HepG2 (cell line): ENCODE data around the gene TUBE1. TPM values are rescaled to one million over a fixed set of nuclear protein-coding genes. Genes with fewer than 3 reads are reported as not detected.

Experiments
- AHDC1 ChIP-seq: sonication (generic); formaldehyde crosslinking; IDR thresholded peaks from 2 replicates; pipeline ENCODE4 v1.5.1; 2020; ENCODE audit warnings: mild to moderate bottlenecking, missing genetic modification reagents, borderline replicate concordance
- ATF7 ChIP-seq, 2 experiments: fragments of 450-650 bp in 1 of 2; sonication (generic) in 1 of 2; formaldehyde crosslinking in 1 of 2; IDR thresholded peaks; 2 replicates each; pipeline versions ENCODE4 v1.4.0 to v1.6.1; 2016 to 2020; ENCODE audit warnings: antibody characterized with exemption in 1 of 2, mild to moderate bottlenecking in 1 of 2, missing genetic modification reagents in 1 of 2
- ETV5 ChIP-seq: IDR thresholded peaks from 2 replicates; pipeline ENCODE4 v1.6.1; 2018; ENCODE audit warnings: missing biosample characterization, missing genetic modification reagents, inconsistent platforms, borderline replicate concordance
- HINFP ChIP-seq: sonication (generic); formaldehyde crosslinking; IDR thresholded peaks from 2 replicates; pipeline ENCODE4 v1.4.0; 2020; ENCODE audit warnings: low read depth, mild to moderate bottlenecking, missing genetic modification reagents
- IRF9 ChIP-seq: sonication (generic); formaldehyde crosslinking; IDR thresholded peaks from 2 replicates; pipeline ENCODE4 v1.8.0; 2022; ENCODE audit warnings: missing genetic modification reagents, mild to moderate bottlenecking, borderline replicate concordance
- MIXL1 ChIP-seq: IDR thresholded peaks from 2 replicates; pipeline ENCODE4 v1.6.1; 2016
- PAXIP1 ChIP-seq: sonication (generic); formaldehyde crosslinking; conservative IDR thresholded peaks from 2 replicates; pipeline ENCODE4 v1.4.0; 2020; ENCODE audit warnings: mild to moderate bottlenecking, missing genetic modification reagents, moderate library complexity
- PHF5A ChIP-seq: IDR thresholded peaks from one replicate; pipeline ENCODE4 v1.6.1; 2018; ENCODE audit warnings: low read depth, missing genetic modification reagents; ENCODE audit not compliant: unreplicated experiment
- RAD21 ChIP-seq: fragments of 450-650 bp; formaldehyde crosslinking; IDR thresholded peaks from 2 replicates; pipeline ENCODE4 v1.5.0; 2020; ENCODE audit warnings: mild to moderate bottlenecking
- SNAPC2 ChIP-seq: sonication (generic); formaldehyde crosslinking; IDR thresholded peaks from 2 replicates; pipeline ENCODE4 v1.8.1; 2022; ENCODE audit warnings: mild to moderate bottlenecking, missing genetic modification reagents
- XBP1 ChIP-seq: sonication (generic); formaldehyde crosslinking; IDR thresholded peaks from 2 replicates; pipeline ENCODE4 v1.5.0; 2020; ENCODE audit warnings: missing genetic modification reagents
- ZNF790 ChIP-seq: sonication (generic); formaldehyde crosslinking; IDR thresholded peaks from 2 replicates; pipeline ENCODE4 v1.8.0; 2022; ENCODE audit warnings: missing genetic modification reagents, mild to moderate bottlenecking, borderline replicate concordance
- ZNF878 ChIP-seq: sonication (generic); formaldehyde crosslinking; IDR thresholded peaks from 2 replicates; pipeline ENCODE4 v1.8.1; 2023; ENCODE audit warnings: mild to moderate bottlenecking, missing genetic modification reagents, moderate library complexity
- polyA plus RNA-seq, 8 experiments: library from polyadenylated mRNA; depleted of rRNA in 3 of 8; stranded (reverse) in 7 of 8; unstranded in 1 of 8; fragments of >200 nt; fragmentation: Illumina TruSeq in 4 of 8; extraction: Trizol in 4 of 8; gene quantifications; 2 replicates each; pipeline versions ENCODE4 v1.2.1 to v1.2.3, GENCODE V29; 2011 to 2016; ENCODE audit warnings: low read depth in 4 of 8, missing spikeins in 1 of 8, mixed read lengths in 1 of 8; ENCODE audit not compliant: insufficient read depth in 1 of 8
- total RNA-seq, 5 experiments: library from RNA; depleted of rRNA; stranded (reverse); fragments of >200 nt; fragmentation: Illumina TruSeq; extraction: Trizol; gene quantifications; 2 replicates each; pipeline ENCODE4 v1.2.3, GENCODE V29; 2016; ENCODE audit warnings: low read depth in 1 of 5
- TF ChIP-seq, protein P1 (sequence below): sonication (generic); formaldehyde crosslinking; IDR thresholded peaks from 2 replicates; pipeline ENCODE4 v1.5.1; 2020; ENCODE audit warnings: missing genetic modification reagents, mild to moderate bottlenecking, borderline replicate concordance

The TUBE1 gene
- total and polyA plus RNA-seq, 2 of the 13 experiments (the other 11 are each of a cell fraction or from before 2014, with no cell fraction given): 17.3 to 22.6 TPM

GRCh38 chr6:112043032-112044007 lies 44.0 kb downstream of the TUBE1 start (continued):
- TF ChIP-seq ZNF878 (no peak), AHDC1 (CRISPR knock-in tag) (no peak), RAD21 (CRISPR knock-in tag) (peak; percentile 95), ZNF790 (CRISPR knock-in tag) (no peak), XBP1 (no peak), HINFP (CRISPR knock-in tag) (no peak), MIXL1 (CRISPR knock-in tag) (0 out of 2 replicates have a peak, but pooled peaks have one; percentile 53), ETV5 (CRISPR knock-in tag) (peak; percentile 38; the same call in 1 of the 2 replicates), PAXIP1 (no peak; the same call in 1 of the 2 replicates), ATF7 (IDR thresholded peaks at IDR 0.05) (no peak), ATF7 (CRISPR knock-in tag; IDR thresholded peaks at IDR 0.05) (no peak), SNAPC2 (CRISPR knock-in tag) (no peak), IRF9 (CRISPR knock-in tag) (no peak), PHF5A (CRISPR knock-in tag) (no peak)
- TF ChIP-seq, protein P1, sequence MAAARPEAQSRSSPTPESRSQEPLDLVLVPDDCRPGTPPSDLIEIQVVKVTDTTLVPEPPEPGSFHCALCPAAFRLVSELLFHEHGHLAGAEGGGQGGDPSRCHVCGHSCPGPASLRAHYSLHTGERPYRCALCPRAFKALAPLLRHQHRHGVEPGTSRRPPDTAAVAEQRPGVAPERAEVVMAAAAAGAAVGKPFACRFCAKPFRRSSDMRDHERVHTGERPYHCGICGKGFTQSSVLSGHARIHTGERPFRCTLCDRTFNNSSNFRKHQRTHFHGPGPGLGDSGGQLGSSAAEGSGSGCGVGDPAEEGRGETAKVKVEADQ (CRISPR knock-in tag): no peak
